Neural progenitor cell (in vitro differentiated cells): Measurements from ENCODE around the gene ATP8B4. TPM values are rescaled to one million over a fixed set of nuclear protein-coding genes. Genes with fewer than 3 reads are reported as not detected.
A peak's percentile ranks its signal among the peaks of the same experiment; 100 is the strongest.

Experiments used
- DNase-seq: peaks from one replicate; pipeline ENCODE4 v3.0.0-alpha.2; 2016; ENCODE audit warnings: low spot score
- H2AFZ ChIP-seq: fragments of 200-600 bp; sonication (generic); replicated peaks from 2 replicates; pipeline ENCODE4 v1.6.1; 2016; ENCODE audit warnings: antibody characterized with exemption
- H3F3A ChIP-seq: fragments of 200-600 bp; sonication (generic); 2 replicates; pipeline ENCODE4 v1.6.1; 2016; ENCODE audit warnings: antibody characterized with exemption, low read depth
- H3K27ac ChIP-seq: fragments of 200-600 bp; sonication (generic); 2 replicates; pipeline ENCODE4 v1.5.1; 2016; ENCODE audit warnings: mild to moderate bottlenecking
- H3K27me3 ChIP-seq: fragments of 200-600 bp; sonication (generic); 2 replicates; pipeline ENCODE4 v1.6.1; 2016; ENCODE audit warnings: mild to moderate bottlenecking, moderate library complexity
- H3K36me3 ChIP-seq: fragments of 200-600 bp; sonication (generic); 2 replicates; pipeline ENCODE4 v1.5.1; 2016
- H3K4me1 ChIP-seq: fragments of 200-600 bp; sonication (generic); 2 replicates; pipeline ENCODE4 v1.6.1; 2016; ENCODE audit warnings: mixed run types
- H3K4me2 ChIP-seq: fragments of 200-600 bp; sonication (generic); 2 replicates; pipeline ENCODE4 v1.6.1; 2016
- H3K4me3 ChIP-seq: fragments of 200-600 bp; sonication (generic); 2 replicates; pipeline ENCODE4 v1.5.1; 2016
- H3K79me2 ChIP-seq: fragments of 200-600 bp; sonication (generic); 2 replicates; pipeline ENCODE4 v1.6.1; 2016; ENCODE audit warnings: low read depth
- H3K9ac ChIP-seq: fragments of 200-600 bp; sonication (generic); 2 replicates; pipeline ENCODE4 v1.6.1; 2016
- H3K9me3 ChIP-seq: fragments of 200-600 bp; sonication (generic); 2 replicates; pipeline ENCODE4 v1.5.1; 2016; ENCODE audit warnings: low read depth
- H4K20me1 ChIP-seq: fragments of 200-600 bp; sonication (generic); 2 replicates; pipeline ENCODE4 v1.6.1; 2016; ENCODE audit warnings: low read depth
- H3K27ac Mint-ChIP-seq: 3 replicates; pipeline ENCODE4 v1.8.0; 2021; ENCODE audit warnings: mixed read lengths
- H3K27me3 Mint-ChIP-seq: 2 replicates; pipeline ENCODE4 v1.8.0; 2022; ENCODE audit warnings: low read depth, mild to moderate bottlenecking, inconsistent platforms, moderate library complexity, mixed read lengths; ENCODE audit not compliant: insufficient read depth
- H3K36me3 Mint-ChIP-seq: 3 replicates; pipeline ENCODE4 v1.8.0; 2021; ENCODE audit warnings: mixed read lengths
- H3K4me1 Mint-ChIP-seq: 3 replicates; pipeline ENCODE4 v1.8.0; 2021; ENCODE audit warnings: mixed read lengths
- H3K4me3 Mint-ChIP-seq: 3 replicates; pipeline ENCODE4 v1.8.0; 2021; ENCODE audit warnings: mild to moderate bottlenecking, moderate library complexity, mixed read lengths
- H3K9me3 Mint-ChIP-seq: 3 replicates; pipeline ENCODE4 v1.8.0; 2020; ENCODE audit warnings: mixed read lengths
- CTCF ChIP-seq: fragments of 200-600 bp; sonication (generic); IDR thresholded peaks from 2 replicates; pipeline ENCODE4 v1.5.1; 2017; ENCODE audit warnings: antibody characterized with exemption, mild to moderate bottlenecking
- EZH2 ChIP-seq: fragments of 200-600 bp; sonication (generic); IDR thresholded peaks from 2 replicates; pipeline ENCODE4 v1.6.1; 2017; ENCODE audit warnings: antibody characterized with exemption, mild to moderate bottlenecking, moderate library complexity
- EZH2phosphoT487 ChIP-seq: fragments of 200-600 bp; sonication (generic); IDR thresholded peaks from 2 replicates; pipeline ENCODE4 v1.6.1; 2017; ENCODE audit warnings: antibody characterized with exemption
- total RNA-seq: library from RNA; depleted of rRNA; stranded (reverse); fragments of >200 nt; gene quantifications from 2 replicates; pipeline ENCODE4 v1.2.3, GENCODE V29; 2015; ENCODE audit warnings: low replicate concordance

Gene ATP8B4
- total RNA-seq, 1 donor from 2014 or later = 2.7 TPM

DNA sequence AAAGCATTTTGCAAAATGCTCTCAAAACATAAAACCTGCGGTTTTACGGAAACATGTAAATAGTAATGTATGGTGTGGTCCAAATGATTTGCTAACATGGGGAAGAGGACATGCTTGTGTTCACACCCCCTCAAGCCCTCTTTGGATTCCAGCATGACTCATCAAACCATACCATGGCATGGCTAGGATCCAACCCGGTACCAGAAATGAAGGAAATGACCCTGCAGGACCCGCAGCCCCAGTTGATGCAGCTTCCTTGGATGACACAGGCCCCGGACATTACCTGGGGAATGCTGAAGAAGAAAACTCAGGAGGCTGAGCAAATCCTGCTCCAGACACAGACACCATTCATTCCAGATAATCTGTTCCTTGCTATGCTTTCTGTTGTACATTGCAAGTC is 275.3 kb downstream of the ATP8B4 start:
- H3K4me1 ChIP-seq = no peaks in the 10 kb centered on the region
- no peak overlapping the region for H3K27ac Mint-ChIP-seq
- DNase-seq = no peak
- no peaks in the 10 kb centered on the region for H3K27me3 Mint-ChIP-seq
- H3K9ac ChIP-seq = no peak overlapping the region
- H3K79me2 ChIP-seq = no peaks in the 10 kb centered on the region
- H3K36me3 Mint-ChIP-seq = no peaks in the 10 kb centered on the region
- TF ChIP-seq CTCF = no peak
- TF ChIP-seq EZH2 = no peak
- no peak for TF ChIP-seq EZH2phosphoT487
- H3K36me3 ChIP-seq = no peaks in the 10 kb centered on the region
- no peak overlapping the region for H3K4me2 ChIP-seq
- H3F3A ChIP-seq = no peaks in the 10 kb centered on the region
- no peaks in the 10 kb centered on the region for H3K9me3 ChIP-seq
- H3K27me3 ChIP-seq = no peaks in the 10 kb centered on the region
- peaks cover 4% of the 10 kb centered on the region for H3K9me3 Mint-ChIP-seq
- H3K4me3 Mint-ChIP-seq = no peak overlapping the region
- H3K4me3 ChIP-seq = no peak overlapping the region
- H2AFZ ChIP-seq = no peak overlapping the region
- H3K27ac ChIP-seq = no peak overlapping the region
- H3K4me1 Mint-ChIP-seq = no peaks in the 10 kb centered on the region
- H4K20me1 ChIP-seq = no peaks in the 10 kb centered on the region

DNA sequence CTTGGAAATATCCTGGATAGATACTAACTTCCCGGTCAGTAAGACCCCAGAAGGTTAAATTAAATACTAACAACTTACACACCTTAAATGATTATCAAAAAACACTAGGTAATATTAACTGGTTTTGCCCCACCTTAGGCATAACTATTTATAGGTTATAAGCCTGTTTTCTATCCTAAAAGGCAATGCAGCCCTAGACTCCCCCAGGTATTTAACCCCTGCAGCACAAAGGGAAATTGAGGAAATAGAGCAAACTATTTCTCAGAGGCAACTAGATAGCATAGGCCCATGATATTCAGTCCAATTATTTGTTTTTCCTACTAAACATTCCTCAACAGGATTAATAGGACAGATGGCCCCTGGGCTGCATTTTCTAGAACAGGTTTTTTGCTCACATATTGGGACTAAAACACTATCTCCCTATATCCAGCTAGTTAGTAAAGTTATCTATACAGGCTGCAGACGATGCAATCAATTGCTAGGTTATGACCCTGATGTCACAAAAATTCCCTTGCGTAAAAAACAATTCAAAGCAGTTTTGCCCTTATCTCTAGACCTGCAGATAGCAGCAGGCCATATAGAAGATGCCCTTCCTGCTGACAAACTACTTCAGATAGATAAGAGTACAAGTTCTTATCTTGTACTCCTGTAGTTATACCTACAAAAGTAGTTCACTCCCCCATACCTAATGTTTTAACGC is 276.9 kb downstream of the ATP8B4 start:
- Mint-ChIP-seq H3K27ac (no peak overlapping the region), H3K4me3 (no peak overlapping the region), H3K4me1 (no peaks in the 10 kb centered on the region), H3K9me3 (peaks cover 6% of the 10 kb centered on the region), H3K36me3 (no peaks in the 10 kb centered on the region), H3K27me3 (no peaks in the 10 kb centered on the region)
- Histone ChIP-seq H3K4me2 (no peak overlapping the region), H3K9ac (no peak overlapping the region), H3K27me3 (no peaks in the 10 kb centered on the region), H3K27ac (no peak overlapping the region), H3K79me2 (no peaks in the 10 kb centered on the region), H3K4me3 (no peak overlapping the region), H3F3A (no peaks in the 10 kb centered on the region), H3K4me1 (no peaks in the 10 kb centered on the region), H3K36me3 (no peaks in the 10 kb centered on the region), H2AFZ (no peak overlapping the region), H4K20me1 (no peaks in the 10 kb centered on the region), H3K9me3 (no peaks in the 10 kb centered on the region)
- TF ChIP-seq EZH2phosphoT487 = no peak
- no peak for TF ChIP-seq CTCF
- no peak for TF ChIP-seq EZH2
- DNase-seq = no peak

- peak; percentile 58 for DNase-seq
- Histone ChIP-seq H3K4me1 (no peaks in the 10 kb centered on the region), H3K36me3 (no peaks in the 10 kb centered on the region), H3K9ac (no peak overlapping the region), H2AFZ (peak overlapping the region; percentile 63), H3F3A (no peaks in the 10 kb centered on the region), H3K27me3 (no peaks in the 10 kb centered on the region), H3K27ac (no peak overlapping the region), H3K4me2 (no peak overlapping the region), H3K79me2 (no peaks in the 10 kb centered on the region), H3K9me3 (no peaks in the 10 kb centered on the region), H4K20me1 (no peaks in the 10 kb centered on the region), H3K4me3 (no peak overlapping the region)
- H3K4me3 Mint-ChIP-seq = no peak overlapping the region
- H3K36me3 Mint-ChIP-seq = no peaks in the 10 kb centered on the region
- no peak for TF ChIP-seq EZH2
- TF ChIP-seq CTCF = peak; percentile 57
- peaks cover 2% of the 10 kb centered on the region for H3K27me3 Mint-ChIP-seq
- H3K27ac Mint-ChIP-seq = no peak overlapping the region
- H3K4me1 Mint-ChIP-seq = no peaks in the 10 kb centered on the region
- H3K9me3 Mint-ChIP-seq = no peaks in the 10 kb centered on the region
Observed at GRCh38 chr15:49832511-49832910, 286.5 kb downstream of the ATP8B4 start.
